ENCODE results near the gene SLC11A2. TPM values are rescaled to one million over a fixed set of nuclear protein-coding genes. Genes with fewer than 3 reads are reported as not detected.

Gene SLC11A2
- 10 to 100 TPM; 20.6 to 55.2 (median 31.5) TPM for total RNA-seq

- ATAC-seq (replicated peaks in 6 of 8) = peak; percentile 91 to 97 (median 96)
- Histone ChIP-seq H3K27ac (peak within 1 kb of the TSS; percentile 87 to 92), H3K4me3 (peak within 1 kb of the TSS; percentile 45 to 80 (median 67)), H3K4me1 (replicated peaks in 1 of 2) (peaks cover 9 to 14% of the 10 kb centered on the region in 2 donors)
- in situ Hi-C loops (cut with MboI; ENCODE audit: low pct_unique_long_range_greater_than_20kb in 2 of 9, low sequenced_read_pairs in 9 of 9, unreplicated experiment in 9 of 9) = loop anchor here in 1 of 9 experiments (25.0 kb wide), 1 partner anchor 311 kb away; the partner anchor contains the start of gene CELA1
- WGBS, 10 experiments = 0 to 10% (median 3%) methylated on average over 2 to 8 of the region's 74 CpGs; no CpG with 5 or more reads in 6 of the 10 experiments
Observed at GRCh38 chr12:51025836-51026638, at the start of gene SLC11A2. TSS of gene SLC11A2 (minus strand) at chr12:51026384. CDS start at chr12:51010728, 15,656 bp downstream.

GRCh38 chr12:51075390-51075789 lies 49.2 kb upstream of the SLC11A2 start:
- ATAC-seq (replicated peaks in 6 of 8) = no peak
- Histone ChIP-seq H3K4me3 (no peak overlapping the region), H3K27ac (no peak overlapping the region), H3K4me1 (replicated peaks in 1 of 2) (peaks cover 0 to 6% of the 10 kb centered on the region in 2 donors)
- in situ Hi-C loops (cut with MboI; ENCODE audit: low pct_unique_long_range_greater_than_20kb in 2 of 9, low sequenced_read_pairs in 9 of 9, unreplicated experiment in 9 of 9) = loop anchor here in 1 of 9 experiments (25.0 kb wide), 1 partner anchor 262 kb away; the partner anchor contains the start of gene CELA1
- WGBS, 10 experiments = 86 to 100% (median 92%) methylated on average over 2 to 4 of the region's 5 CpGs; no CpG with 5 or more reads in 5 of the 10 experiments

- no peak overlapping the region for H3K4me3 ChIP-seq
- H3K4me1 ChIP-seq (replicated peaks in 1 of 2) = no peaks in the 10 kb centered on the region
- in situ Hi-C loops (cut with MboI; ENCODE audit: low pct_unique_long_range_greater_than_20kb in 2 of 9, low sequenced_read_pairs in 9 of 9, unreplicated experiment in 9 of 9) = no loop called here
- 86 to 100% (median 91%) methylated on average over 1 to 2 of the region's 2 CpGs; no CpG with 5 or more reads in 4 of the 10 experiments for WGBS, 10 experiments
- ATAC-seq (replicated peaks in 6 of 8) = peak in 1 of 8 experiments; percentile 53
- no peak overlapping the region for H3K27ac ChIP-seq
Observed at GRCh38 chr12:51071663-51072062, 45.5 kb upstream of the SLC11A2 start.

GRCh38 chr12:51070004-51070403 lies 43.8 kb upstream of the SLC11A2 start:
- H3K4me1 ChIP-seq (replicated peaks in 1 of 2) = no peaks in the 10 kb centered on the region
- H3K4me3 ChIP-seq = no peak overlapping the region
- H3K27ac ChIP-seq = no peak overlapping the region
- in situ Hi-C loops (cut with MboI; ENCODE audit: low pct_unique_long_range_greater_than_20kb in 2 of 9, low sequenced_read_pairs in 9 of 9, unreplicated experiment in 9 of 9) = no loop called here
- ATAC-seq (replicated peaks in 6 of 8) = peak in 4 of 8 experiments; percentile 12 to 80 (median 42)
- WGBS, 10 experiments = 95 to 100% (median 100%) methylated on average over 1 to 3 of the region's 3 CpGs; no CpG with 5 or more reads in 5 of the 10 experiments

GRCh38 chr12:51067771-51068170 lies 41.6 kb upstream of the SLC11A2 start:
- ATAC-seq (replicated peaks in 6 of 8) = no peak
- in situ Hi-C loops (cut with MboI; ENCODE audit: low pct_unique_long_range_greater_than_20kb in 2 of 9, low sequenced_read_pairs in 9 of 9, unreplicated experiment in 9 of 9) = no loop called here
- WGBS, 10 experiments = 77 to 93% (median 90%) methylated on average over 2 to 6 of the region's 7 CpGs; no CpG with 5 or more reads in 7 of the 10 experiments
- Histone ChIP-seq H3K4me1 (replicated peaks in 1 of 2) (no peaks in the 10 kb centered on the region), H3K4me3 (no peak overlapping the region), H3K27ac (no peak overlapping the region)

GRCh38 chr12:51067229-51067628 lies 41.0 kb upstream of the SLC11A2 start:
- ATAC-seq (replicated peaks in 6 of 8) = no peak
- in situ Hi-C loops (cut with MboI; ENCODE audit: low pct_unique_long_range_greater_than_20kb in 2 of 9, low sequenced_read_pairs in 9 of 9, unreplicated experiment in 9 of 9) = no loop called here
- no peak overlapping the region for H3K4me3 ChIP-seq
- WGBS, 10 experiments = 83 to 100% (median 84%) methylated on average over 1 to 2 of the region's 4 CpGs; no CpG with 5 or more reads in 7 of the 10 experiments
- no peak overlapping the region for H3K27ac ChIP-seq
- no peaks in the 10 kb centered on the region for H3K4me1 ChIP-seq (replicated peaks in 1 of 2)

- in situ Hi-C loops (cut with MboI; ENCODE audit: low pct_unique_long_range_greater_than_20kb in 2 of 9, low sequenced_read_pairs in 9 of 9, unreplicated experiment in 9 of 9) = no loop called here
- H3K27ac ChIP-seq = no peak overlapping the region
- ATAC-seq (replicated peaks in 6 of 8) = no peak
- no peak overlapping the region for H3K4me3 ChIP-seq
- WGBS, 10 experiments = 96 to 100% (median 100%) methylated on average over 1 to 3 of the region's 5 CpGs; no CpG with 5 or more reads in 6 of the 10 experiments
- H3K4me1 ChIP-seq (replicated peaks in 1 of 2) = no peaks in the 10 kb centered on the region
Observed at GRCh38 chr12:51065530-51065929, 39.3 kb upstream of the SLC11A2 start.

- WGBS, 10 experiments = 60 to 94% (median 83%) methylated on average over 1 to 9 of the region's 9 CpGs; no CpG with 5 or more reads in 1 of the 10 experiments
- H3K27ac ChIP-seq = no peak overlapping the region
- ATAC-seq (replicated peaks in 6 of 8) = no peak
- H3K4me1 ChIP-seq (replicated peaks in 1 of 2) = no peaks in the 10 kb centered on the region
- in situ Hi-C loops (cut with MboI; ENCODE audit: low pct_unique_long_range_greater_than_20kb in 2 of 9, low sequenced_read_pairs in 9 of 9, unreplicated experiment in 9 of 9) = no loop called here
- H3K4me3 ChIP-seq = no peak overlapping the region
Observed at GRCh38 chr12:51062631-51063397, 36.6 kb upstream of the SLC11A2 start.

GRCh38 chr12:51059086-51059485 lies 32.9 kb upstream of the SLC11A2 start:
- in situ Hi-C loops (cut with MboI; ENCODE audit: low pct_unique_long_range_greater_than_20kb in 2 of 9, low sequenced_read_pairs in 9 of 9, unreplicated experiment in 9 of 9) = no loop called here
- no peak overlapping the region for H3K27ac ChIP-seq
- H3K4me3 ChIP-seq = no peak overlapping the region
- no peaks in the 10 kb centered on the region for H3K4me1 ChIP-seq (replicated peaks in 1 of 2)
- ATAC-seq (replicated peaks in 6 of 8) = no peak
- 59 to 100% (median 100%) methylated on average over 1 to 5 of the region's 7 CpGs; no CpG with 5 or more reads in 3 of the 10 experiments for WGBS, 10 experiments

- H3K4me1 ChIP-seq (replicated peaks in 1 of 2) = no peaks in the 10 kb centered on the region
- H3K4me3 ChIP-seq = no peak overlapping the region
- no peak for ATAC-seq (replicated peaks in 6 of 8)
- in situ Hi-C loops (cut with MboI; ENCODE audit: low pct_unique_long_range_greater_than_20kb in 2 of 9, low sequenced_read_pairs in 9 of 9, unreplicated experiment in 9 of 9) = no loop called here
- H3K27ac ChIP-seq = no peak overlapping the region
- 17 to 100% (median 89%) methylated on average over 1 to 5 of the region's 5 CpGs for WGBS, 10 experiments
Observed at GRCh38 chr12:51056242-51056641, 30.1 kb upstream of the SLC11A2 start.

- ATAC-seq (replicated peaks in 6 of 8) = no peak
- no peak overlapping the region for H3K4me3 ChIP-seq
- 83 to 100% (median 100%) methylated on average over 1 to 2 of the region's 2 CpGs; no CpG with 5 or more reads in 5 of the 10 experiments for WGBS, 10 experiments
- no peak overlapping the region for H3K27ac ChIP-seq
- in situ Hi-C loops (cut with MboI; ENCODE audit: low pct_unique_long_range_greater_than_20kb in 2 of 9, low sequenced_read_pairs in 9 of 9, unreplicated experiment in 9 of 9) = no loop called here
- H3K4me1 ChIP-seq (replicated peaks in 1 of 2) = no peaks in the 10 kb centered on the region
Observed at GRCh38 chr12:51055060-51055459, 28.9 kb upstream of the SLC11A2 start.

GRCh38 chr12:51051787-51052186 lies 25.6 kb upstream of the SLC11A2 start:
- ATAC-seq (replicated peaks in 6 of 8) = no peak
- Histone ChIP-seq H3K4me3 (no peak overlapping the region), H3K27ac (no peak overlapping the region), H3K4me1 (replicated peaks in 1 of 2) (peaks cover 13 to 16% of the 10 kb centered on the region in 2 donors)
- in situ Hi-C loops (cut with MboI; ENCODE audit: low pct_unique_long_range_greater_than_20kb in 2 of 9, low sequenced_read_pairs in 9 of 9, unreplicated experiment in 9 of 9) = no loop called here
- WGBS, 10 experiments = 38 to 88% (median 79%) methylated on average over 2 to 4 of the region's 4 CpGs; no CpG with 5 or more reads in 1 of the 10 experiments

GRCh38 chr12:51049525-51049924 lies 23.3 kb upstream of the SLC11A2 start:
- Histone ChIP-seq H3K4me3 (peak overlapping the region in 2 of 5 donors; percentile 53 to 63), H3K27ac (no peak overlapping the region), H3K4me1 (replicated peaks in 1 of 2) (peaks cover 13 to 16% of the 10 kb centered on the region in 2 donors)
- in situ Hi-C loops (cut with MboI; ENCODE audit: low pct_unique_long_range_greater_than_20kb in 2 of 9, low sequenced_read_pairs in 9 of 9, unreplicated experiment in 9 of 9) = loop anchor here in 1 of 9 experiments (25.0 kb wide), 1 partner anchor 288 kb away; the partner anchor contains the start of gene CELA1
- 53 to 100% (median 83%) methylated on average over 2 to 3 of the region's 3 CpGs; no CpG with 5 or more reads in 1 of the 10 experiments for WGBS, 10 experiments
- ATAC-seq (replicated peaks in 6 of 8) = no peak

Measured in motor neuron (in vitro differentiated cells).